ENCODE measurements around the gene NTM. TPM values are rescaled to one million over a fixed set of nuclear protein-coding genes. Genes with fewer than 3 reads are reported as not detected.
A peak's percentile ranks its signal among the peaks of the same experiment; 100 is the strongest.
"Not testable (repeated sequence)": the region's sequence is repeated elsewhere in the genome, so short reads cannot be mapped to it uniquely, and the experiment has no call there.

The NTM gene
- total RNA-seq, 8 experiments from 2014 or later, result 0.80 to 169 (median 18.6) TPM

GRCh38 chr11:132314911-132315455 lies 944.6 kb downstream of the NTM start:
- Histone ChIP-seq H3K4me3 (no peak overlapping the region), H3K4me1 (replicated peaks in 1 of 2) (peaks cover 3 to 5% of the 10 kb centered on the region in 2 donors), H3K27ac (no peak overlapping the region)
- no peak for ATAC-seq (replicated peaks in 6 of 8)
- in situ Hi-C loops (cut with MboI; ENCODE audit: low pct_unique_long_range_greater_than_20kb in 2 of 9, low sequenced_read_pairs in 9 of 9, unreplicated experiment in 9 of 9), result no loop called here
- 47 to 90% (median 75%) methylated on average over 1 to 5 of the region's 5 CpGs; no CpG with 5 or more reads in 1 of the 10 experiments for WGBS, 10 experiments

- Histone ChIP-seq H3K27ac (no peak overlapping the region), H3K4me3 (no peak overlapping the region), H3K4me1 (replicated peaks in 1 of 2) (peaks cover 3 to 5% of the 10 kb centered on the region in 2 donors)
- 34 to 80% (median 71%) methylated on average over 1 to 4 of the region's 6 CpGs; no CpG with 5 or more reads in 5 of the 10 experiments for WGBS, 10 experiments
- in situ Hi-C loops (cut with MboI; ENCODE audit: low pct_unique_long_range_greater_than_20kb in 2 of 9, low sequenced_read_pairs in 9 of 9, unreplicated experiment in 9 of 9), result no loop called here
- no peak for ATAC-seq (replicated peaks in 6 of 8)
Observed at GRCh38 chr11:132315696-132316095, 945.3 kb downstream of the NTM start.

GRCh38 chr11:132318421-132319157 lies 948.2 kb downstream of the NTM start:
- peaks cover 0 to 3% of the 10 kb centered on the region in 2 donors for H3K4me1 ChIP-seq (replicated peaks in 1 of 2)
- WGBS, 10 experiments, result 33 to 100% (median 69%) methylated on average over 3 to 4 of the region's 8 CpGs; no CpG with 5 or more reads in 3 of the 10 experiments
- no peak overlapping the region for H3K27ac ChIP-seq
- no peak overlapping the region for H3K4me3 ChIP-seq
- ATAC-seq (replicated peaks in 6 of 8), result peak in 7 of 8 experiments; percentile 95 to 100 (median 99)
- in situ Hi-C loops (cut with MboI; ENCODE audit: low pct_unique_long_range_greater_than_20kb in 2 of 9, low sequenced_read_pairs in 9 of 9, unreplicated experiment in 9 of 9), result no loop called here

- H3K27ac ChIP-seq; H3K4me1 ChIP-seq (replicated peaks in 1 of 2); H3K4me3 ChIP-seq; in situ Hi-C loops (cut with MboI; ENCODE audit: low pct_unique_long_range_greater_than_20kb in 2 of 9, low sequenced_read_pairs in 9 of 9, unreplicated experiment in 9 of 9); ATAC-seq (replicated peaks in 6 of 8): not testable (repeated sequence)
- 20 to 92% (median 60%) methylated on average over 1 to 2 of the region's 6 CpGs; no CpG with 5 or more reads in 7 of the 10 experiments for WGBS, 10 experiments
Observed at GRCh38 chr11:132319419-132319818, 949.0 kb downstream of the NTM start.

GRCh38 chr11:132330515-132330914 lies 960.1 kb downstream of the NTM start:
- in situ Hi-C loops (cut with MboI; ENCODE audit: low pct_unique_long_range_greater_than_20kb in 2 of 9, low sequenced_read_pairs in 9 of 9, unreplicated experiment in 9 of 9), result no loop called here
- WGBS, 10 experiments, result 10 to 100% (median 40%) methylated on average over 1 to 5 of the region's 7 CpGs; no CpG with 5 or more reads in 3 of the 10 experiments

DNA sequence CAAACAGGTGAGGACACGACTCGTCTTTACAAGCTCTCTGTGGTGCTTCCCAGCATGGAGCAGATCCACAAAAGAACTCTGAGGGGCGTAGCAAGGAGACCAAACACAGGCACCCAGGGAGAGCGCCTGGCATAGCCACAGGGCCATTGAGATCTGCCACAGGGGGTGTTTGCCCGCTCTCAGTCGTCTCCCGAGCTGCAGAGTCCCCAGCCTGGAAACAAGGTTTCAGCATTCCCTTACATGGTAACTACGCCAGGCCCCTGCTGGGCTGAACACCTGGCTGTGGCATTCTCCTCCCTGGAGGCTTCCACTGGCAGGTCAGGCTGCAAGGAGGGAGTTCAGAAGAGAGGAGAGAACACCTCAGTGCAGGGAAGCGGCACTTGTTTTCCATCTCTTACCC lies 962.1 kb downstream of the NTM start:
- Histone ChIP-seq H3K4me3 (no peak overlapping the region), H3K4me1 (replicated peaks in 1 of 2) (peaks cover 9 to 15% of the 10 kb centered on the region in 2 donors), H3K27ac (no peak overlapping the region)
- ATAC-seq (replicated peaks in 6 of 8), result no peak
- WGBS, 10 experiments, result 62 to 100% (median 70%) methylated on average over 1 to 6 of the region's 9 CpGs; no CpG with 5 or more reads in 5 of the 10 experiments
- in situ Hi-C loops (cut with MboI; ENCODE audit: low pct_unique_long_range_greater_than_20kb in 2 of 9, low sequenced_read_pairs in 9 of 9, unreplicated experiment in 9 of 9), result no loop called here

More at GRCh38 chr11:132330515-132330914, 960.1 kb downstream of the NTM start:
- H3K4me3 ChIP-seq, result no peak overlapping the region
- ATAC-seq (replicated peaks in 6 of 8), result peak in 7 of 8 experiments; percentile 18 to 94 (median 83)
- H3K27ac ChIP-seq, result no peak overlapping the region
- H3K4me1 ChIP-seq (replicated peaks in 1 of 2), result peaks cover 9 to 15% of the 10 kb centered on the region in 2 donors

GRCh38 chr11:132334769-132335280 lies 964.4 kb downstream of the NTM start:
- Histone ChIP-seq H3K27ac (no peak overlapping the region), H3K4me1 (replicated peaks in 1 of 2) (peaks cover 9 to 11% of the 10 kb centered on the region in 2 donors), H3K4me3 (no peak overlapping the region)
- in situ Hi-C loops (cut with MboI; ENCODE audit: low pct_unique_long_range_greater_than_20kb in 2 of 9, low sequenced_read_pairs in 9 of 9, unreplicated experiment in 9 of 9), result no loop called here
- 82 to 100% (median 93%) methylated on average over 1 to 11 of the region's 15 CpGs; no CpG with 5 or more reads in 3 of the 10 experiments for WGBS, 10 experiments
- peak in 1 of 8 experiments; percentile 29 for ATAC-seq (replicated peaks in 6 of 8)

GRCh38 chr11:132335311-132335710 lies 964.9 kb downstream of the NTM start:
- Histone ChIP-seq H3K27ac (no peak overlapping the region), H3K4me3 (no peak overlapping the region), H3K4me1 (replicated peaks in 1 of 2) (peaks cover 6% of the 10 kb centered on the region in 2 donors)
- 78 to 98% (median 90%) methylated on average over 2 to 12 of the region's 14 CpGs for WGBS, 10 experiments
- in situ Hi-C loops (cut with MboI; ENCODE audit: low pct_unique_long_range_greater_than_20kb in 2 of 9, low sequenced_read_pairs in 9 of 9, unreplicated experiment in 9 of 9), result no loop called here
- no peak for ATAC-seq (replicated peaks in 6 of 8)

DNA sequence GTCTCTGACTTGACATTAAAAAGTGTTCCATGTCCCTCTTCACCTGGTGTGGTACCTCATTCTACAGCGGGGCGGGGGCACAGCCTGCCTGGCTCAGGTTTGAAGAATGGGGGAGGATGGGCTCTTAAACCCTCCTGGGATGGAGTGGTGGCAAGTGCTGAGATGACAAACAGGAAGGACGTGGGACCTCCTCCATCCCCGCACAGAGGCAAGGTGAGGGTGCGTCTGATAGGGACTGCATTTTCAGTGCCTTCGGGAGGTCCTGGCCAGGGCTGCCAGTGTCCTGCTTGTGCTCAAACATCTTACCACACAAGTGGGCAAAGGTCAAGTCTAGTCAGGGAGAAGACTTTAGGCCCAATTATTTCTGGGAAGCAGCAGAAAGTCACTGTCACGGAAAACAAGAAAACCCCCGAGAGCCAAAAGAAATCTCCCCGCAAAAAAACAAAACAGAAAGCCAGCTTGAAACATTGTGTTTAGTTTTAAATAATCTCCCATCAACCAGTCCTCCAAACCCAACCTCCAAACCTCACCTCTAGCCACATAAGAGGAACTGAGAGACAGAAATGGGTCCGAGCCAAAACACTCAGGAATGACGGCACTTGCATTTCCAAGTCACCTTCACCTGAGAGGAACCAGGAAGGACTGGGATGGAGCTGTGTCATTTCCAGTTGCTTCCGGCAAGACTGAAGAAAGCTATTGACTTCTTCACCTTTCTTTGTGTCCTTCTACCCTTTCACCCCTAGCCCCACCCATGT lies 966.5 kb downstream of the NTM start:
- Histone ChIP-seq H3K27ac (no peak overlapping the region), H3K4me3 (no peak overlapping the region), H3K4me1 (replicated peaks in 1 of 2) (no peaks in the 10 kb centered on the region)
- in situ Hi-C loops (cut with MboI; ENCODE audit: low pct_unique_long_range_greater_than_20kb in 2 of 9, low sequenced_read_pairs in 9 of 9, unreplicated experiment in 9 of 9), result no loop called here
- ATAC-seq (replicated peaks in 6 of 8), result no peak
- 70 to 93% (median 86%) methylated on average over 2 to 9 of the region's 12 CpGs; no CpG with 5 or more reads in 7 of the 10 experiments for WGBS, 10 experiments

GRCh38 chr11:132337819-132338416 lies 967.5 kb downstream of the NTM start:
- ATAC-seq (replicated peaks in 6 of 8), result no peak
- H3K4me3 ChIP-seq, result no peak overlapping the region
- no peak overlapping the region for H3K27ac ChIP-seq
- H3K4me1 ChIP-seq (replicated peaks in 1 of 2), result no peaks in the 10 kb centered on the region
- 33 to 100% (median 78%) methylated on average over 1 to 2 of the region's 2 CpGs; no CpG with 5 or more reads in 2 of the 10 experiments for WGBS, 10 experiments
- in situ Hi-C loops (cut with MboI; ENCODE audit: low pct_unique_long_range_greater_than_20kb in 2 of 9, low sequenced_read_pairs in 9 of 9, unreplicated experiment in 9 of 9), result no loop called here

GRCh38 chr11:132342408-132342807 lies 972.0 kb downstream of the NTM start:
- WGBS, 10 experiments, result 24 to 100% (median 67%) methylated on average over 1 to 3 of the region's 3 CpGs
- in situ Hi-C loops (cut with MboI; ENCODE audit: low pct_unique_long_range_greater_than_20kb in 2 of 9, low sequenced_read_pairs in 9 of 9, unreplicated experiment in 9 of 9), result no loop called here
- Histone ChIP-seq H3K4me3 (no peak overlapping the region), H3K27ac (no peak overlapping the region), H3K4me1 (replicated peaks in 1 of 2) (no peaks in the 10 kb centered on the region)
- ATAC-seq (replicated peaks in 6 of 8), result no peak

GRCh38 chr11:132343445-132344175 lies 973.2 kb downstream of the NTM start:
- 14 to 80% (median 53%) methylated on average over 2 to 5 of the region's 5 CpGs; no CpG with 5 or more reads in 3 of the 10 experiments for WGBS, 10 experiments
- Histone ChIP-seq H3K4me1 (replicated peaks in 1 of 2) (no peaks in the 10 kb centered on the region), H3K27ac (no peak overlapping the region), H3K4me3 (no peak overlapping the region)
- ATAC-seq (replicated peaks in 6 of 8), result peak in 1 of 8 experiments; percentile 44
- in situ Hi-C loops (cut with MboI; ENCODE audit: low pct_unique_long_range_greater_than_20kb in 2 of 9, low sequenced_read_pairs in 9 of 9, unreplicated experiment in 9 of 9), result no loop called here
